MCF 10A (cell line): ENCODE data around the gene CCDC183. TPM values are rescaled to one million over a fixed set of nuclear protein-coding genes. Genes with fewer than 3 reads are reported as not detected.
"Not testable (repeated sequence)": the region's sequence is repeated elsewhere in the genome, so short reads cannot be mapped to it uniquely, and the experiment has no call there.

Experiments used
- BruUV-seq: library from RNA; stranded (reverse); fragments of 400-500 nt; replicated peaks from 2 replicates; lab custom pipeline; 2021; lab: Mats Ljungman, UMichigan
- CTCF ChIA-PET: fragments of 300-600 bp; sonication (Branson Sonifier 250); formaldehyde crosslinking; extraction: SDS; loops from one replicate; lab custom pipeline; 2021; ENCODE audit warnings: antibody characterized with exemption, inconsistent platforms; lab: Yijun Ruan, JAX
- POLR2A ChIA-PET: fragments of 300-600, 350-650 bp; sonication (Branson Sonifier 250); formaldehyde crosslinking; extraction: SDS; loops from one replicate; lab custom pipeline; 2020; ENCODE audit warnings: antibody characterized with exemption, inconsistent platforms; lab: Yijun Ruan, JAX
- DNase-seq: peaks from one replicate; pipeline ENCODE4 v3.0.0-alpha.2; 2018; ENCODE audit not compliant: unreplicated experiment
- H3K27ac Mint-ChIP-seq: one replicate; pipeline ENCODE4 v1.8.0; 2022; ENCODE audit warnings: mild to moderate bottlenecking, low read depth, mixed read lengths; ENCODE audit not compliant: unreplicated experiment
- H3K27me3 Mint-ChIP-seq: one replicate; pipeline ENCODE4 v1.8.0; 2022; ENCODE audit warnings: mixed read lengths; ENCODE audit not compliant: insufficient read depth, unreplicated experiment
- H3K36me3 Mint-ChIP-seq: one replicate; pipeline ENCODE4 v1.8.0; 2022; ENCODE audit warnings: mild to moderate bottlenecking, moderate library complexity, mixed read lengths; ENCODE audit not compliant: insufficient read depth, unreplicated experiment
- H3K4me1 Mint-ChIP-seq: one replicate; pipeline ENCODE4 v1.8.0; 2022; ENCODE audit warnings: mixed read lengths; ENCODE audit not compliant: insufficient read depth, unreplicated experiment
- H3K4me3 Mint-ChIP-seq: one replicate; pipeline ENCODE4 v1.8.0; 2022; ENCODE audit warnings: mild to moderate bottlenecking, moderate library complexity, mixed read lengths; ENCODE audit not compliant: unreplicated experiment
- H3K9me3 Mint-ChIP-seq: one replicate; pipeline ENCODE4 v1.8.0; 2022; ENCODE audit warnings: mixed read lengths; ENCODE audit not compliant: unreplicated experiment
- CTCF ChIP-seq: fragments of 200-600 bp; IDR thresholded peaks from one replicate; pipeline ENCODE4 v1.8.0; 2022; ENCODE audit warnings: antibody characterized with exemption, mild to moderate bottlenecking; ENCODE audit not compliant: unreplicated experiment
- intact Hi-C: fragments of 100-400 bp; cut with micrococcal nuclease; formaldehyde crosslinking; loops from 2 replicates; pipeline ENCODE4 v1.14.1; 2022
- total RNA-seq: library from RNA; stranded (reverse); gene quantifications from 2 replicates; pipeline ENCODE4 v1.2.3, GENCODE V29; 2022

The CCDC183 gene
- total RNA-seq, 1 experiment from 2014 or later: 0.26 TPM

GRCh38 chr9:136759001-136759400 lies 37.1 kb upstream of the CCDC183 start:
- Mint-ChIP-seq H3K4me3 (no peak overlapping the region), H3K36me3 (no peaks in the 10 kb centered on the region), H3K27ac (no peak overlapping the region), H3K27me3 (no peaks in the 10 kb centered on the region), H3K4me1 (no peaks in the 10 kb centered on the region), H3K9me3 (no peaks in the 10 kb centered on the region)
- TF ChIP-seq CTCF: no peak
- intact Hi-C loops: no loop called here
- DNase-seq: no peak
- BruUV-seq: no TSS peak
- POLR2A ChIA-PET: no interaction called here
- CTCF ChIA-PET: interaction anchor here (0.6 to 4.8 kb wide), 3 partner anchors 20 to 471 kb away, joined by 3 to 30 read pairs (median 10); no protein-coding TSS in a partner anchor

GRCh38 chr9:136759436-136760325 lies 36.5 kb upstream of the CCDC183 start:
- CTCF ChIA-PET: interaction anchor here (0.6 to 4.8 kb wide), 8 partner anchors 15 to 470 kb away, joined by 3 to 30 read pairs (median 6); no protein-coding TSS in a partner anchor
- DNase-seq: no peak
- BruUV-seq: no TSS peak
- POLR2A ChIA-PET: no interaction called here
- Mint-ChIP-seq H3K27me3 (no peaks in the 10 kb centered on the region), H3K4me3 (no peak overlapping the region), H3K9me3 (no peaks in the 10 kb centered on the region), H3K4me1 (no peaks in the 10 kb centered on the region), H3K36me3 (no peaks in the 10 kb centered on the region), H3K27ac (no peak overlapping the region)
- no peak for TF ChIP-seq CTCF
- intact Hi-C loops: no loop called here

- H3K27ac Mint-ChIP-seq: no peak overlapping the region
- H3K36me3 Mint-ChIP-seq: no peaks in the 10 kb centered on the region
- H3K27me3 Mint-ChIP-seq: no peaks in the 10 kb centered on the region
- CTCF ChIA-PET: interaction anchor here (0.6 to 4.8 kb wide), 10 partner anchors 14 to 274 kb away, joined by 3 to 30 read pairs (median 4); no protein-coding TSS in a partner anchor
- H3K4me3 Mint-ChIP-seq: no peak overlapping the region
- no peak for DNase-seq
- TF ChIP-seq CTCF: no peak
- BruUV-seq: no TSS peak
- POLR2A ChIA-PET: no interaction called here
- no peaks in the 10 kb centered on the region for H3K4me1 Mint-ChIP-seq
- no peaks in the 10 kb centered on the region for H3K9me3 Mint-ChIP-seq
- intact Hi-C loops: no loop called here
These were observed 35.7 kb upstream of the CCDC183 start for GRCh38 chr9:136760424-136760823.

- H3K4me1 Mint-ChIP-seq, BruUV-seq, intact Hi-C loops, H3K27me3 Mint-ChIP-seq, H3K4me3 Mint-ChIP-seq, H3K27ac Mint-ChIP-seq, H3K9me3 Mint-ChIP-seq, H3K36me3 Mint-ChIP-seq, POLR2A ChIA-PET: not testable (repeated sequence)
- CTCF ChIA-PET: interaction anchor here (0.6 to 4.8 kb wide), 9 partner anchors 13 to 346 kb away, joined by 3 to 30 read pairs (median 4); no protein-coding TSS in a partner anchor
- peak; percentile 56 for TF ChIP-seq CTCF
- peak; percentile 61 for DNase-seq
These were observed 35.1 kb upstream of the CCDC183 start for GRCh38 chr9:136760834-136761544.
